Tibial nerve (tissue), 4 donors: ENCODE data around the gene ROBO1. TPM values are rescaled to one million over a fixed set of nuclear protein-coding genes. Genes with fewer than 3 reads are reported as not detected.

Experiments used
- DNase-seq, 2 donors: peaks; one replicate each; pipeline ENCODE4 v3.0.0-alpha.2; 2019; ENCODE audit warnings: low spot score in 2 of 2
- H3K27ac ChIP-seq, 4 donors: fragments of 200-600 bp; sonication (generic) in 3 of 4; one replicate each; pipeline ENCODE4 v1.5.1; 2017 to 2019; ENCODE audit warnings: mild to moderate bottlenecking in 1 of 4
- H3K27me3 ChIP-seq, 2 donors: fragments of 200-600 bp; sonication (generic) in 1 of 2; one replicate each; pipeline versions ENCODE4 v1.5.1 to v1.6.0; 2017 to 2019
- H3K36me3 ChIP-seq, 3 donors: fragments of 200-600 bp; sonication (generic); one replicate each; pipeline ENCODE4 v1.5.1; 2018 to 2019
- H3K4me1 ChIP-seq, 4 donors: fragments of 200-600 bp; sonication (generic) in 3 of 4; one replicate each; pipeline ENCODE4 v1.5.1; 2017 to 2019
- H3K4me3 ChIP-seq, 4 donors: fragments of 200-600 bp; sonication (generic) in 3 of 4; one replicate each; pipeline ENCODE4 v1.5.1; 2017 to 2019; ENCODE audit warnings: mild to moderate bottlenecking in 1 of 4, moderate library complexity in 1 of 4
- H3K9me3 ChIP-seq, 4 donors: fragments of 200-600 bp; sonication (generic) in 3 of 4; one replicate each; pipeline ENCODE4 v1.5.1; 2017 to 2019
- EP300 ChIP-seq, 2 donors: sonication (generic); formaldehyde crosslinking; IDR thresholded peaks; one replicate each; pipeline ENCODE4 v1.6.1; 2017; ENCODE audit warnings: antibody characterized with exemption in 2 of 2, mild to moderate bottlenecking in 1 of 2
- POLR2A ChIP-seq, 2 donors: fragments of 450-650 bp; IDR thresholded peaks; one replicate each; pipeline ENCODE4 v1.6.1; 2017; ENCODE audit warnings: antibody characterized with exemption in 2 of 2, mild to moderate bottlenecking in 2 of 2, moderate library complexity in 2 of 2
- WGBS, 2 donors: methylation state at CpG; one replicate each; pipeline ENCODE4 v1.1.5; 2018; 5-methylcytosine and 5-hydroxymethylcytosine counted together
- total RNA-seq, 4 donors: library from RNA; depleted of rRNA; stranded (reverse); fragments of >200 nt; gene quantifications; one replicate each; pipeline ENCODE4 v1.1.0, GENCODE V29; 2016
- TF ChIP-seq, protein P1 (sequence below), 5 experiments: fragments of 200-600 bp in 3 of 5; fragments of 450-650 bp in 2 of 5; sonication (generic) in 3 of 5; IDR thresholded peaks; one replicate each; pipeline ENCODE4 v1.5.1; 2016 to 2019; ENCODE audit warnings: antibody characterized with exemption in 5 of 5, mild to moderate bottlenecking in 3 of 5, moderate library complexity in 2 of 5

The ROBO1 gene
- total RNA-seq, 4 donors from 2014 or later, result 12.6 to 27.8 (median 23.1) TPM

DNA sequence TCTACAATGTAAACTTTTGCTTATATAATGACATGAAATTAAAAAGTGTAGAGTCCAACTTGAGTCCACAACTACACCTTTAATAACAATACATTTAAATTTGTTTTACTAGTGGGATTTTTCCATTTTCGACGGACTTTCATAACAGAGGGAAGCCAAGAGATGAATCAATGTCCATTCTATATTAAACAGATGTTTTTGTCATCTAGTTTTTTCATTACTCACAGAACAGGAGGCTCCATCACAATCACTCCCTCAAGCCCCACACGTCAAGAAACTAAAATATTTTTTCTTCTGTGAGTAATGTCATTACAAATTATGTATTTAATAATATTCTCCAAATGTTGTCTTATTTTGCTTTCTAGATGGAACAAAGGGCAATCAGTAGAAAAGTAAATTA is 932.9 kb downstream of the ROBO1 start:
- TF ChIP-seq EP300 (IDR thresholded peaks at IDR 0.05) (no peak), POLR2A (IDR thresholded peaks at IDR 0.05) (no peak)
- TF ChIP-seq, protein P1, sequence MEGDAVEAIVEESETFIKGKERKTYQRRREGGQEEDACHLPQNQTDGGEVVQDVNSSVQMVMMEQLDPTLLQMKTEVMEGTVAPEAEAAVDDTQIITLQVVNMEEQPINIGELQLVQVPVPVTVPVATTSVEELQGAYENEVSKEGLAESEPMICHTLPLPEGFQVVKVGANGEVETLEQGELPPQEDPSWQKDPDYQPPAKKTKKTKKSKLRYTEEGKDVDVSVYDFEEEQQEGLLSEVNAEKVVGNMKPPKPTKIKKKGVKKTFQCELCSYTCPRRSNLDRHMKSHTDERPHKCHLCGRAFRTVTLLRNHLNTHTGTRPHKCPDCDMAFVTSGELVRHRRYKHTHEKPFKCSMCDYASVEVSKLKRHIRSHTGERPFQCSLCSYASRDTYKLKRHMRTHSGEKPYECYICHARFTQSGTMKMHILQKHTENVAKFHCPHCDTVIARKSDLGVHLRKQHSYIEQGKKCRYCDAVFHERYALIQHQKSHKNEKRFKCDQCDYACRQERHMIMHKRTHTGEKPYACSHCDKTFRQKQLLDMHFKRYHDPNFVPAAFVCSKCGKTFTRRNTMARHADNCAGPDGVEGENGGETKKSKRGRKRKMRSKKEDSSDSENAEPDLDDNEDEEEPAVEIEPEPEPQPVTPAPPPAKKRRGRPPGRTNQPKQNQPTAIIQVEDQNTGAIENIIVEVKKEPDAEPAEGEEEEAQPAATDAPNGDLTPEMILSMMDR (IDR thresholded peaks at IDR 0.05), result no peak
- Histone ChIP-seq H3K9me3 (peaks cover 0 to 4% (median 0%) of the 10 kb centered on the region in 4 donors), H3K4me1 (no peaks in the 10 kb centered on the region), H3K4me3 (no peak overlapping the region), H3K36me3 (no peaks in the 10 kb centered on the region), H3K27ac (no peak overlapping the region), H3K27me3 (no peaks in the 10 kb centered on the region)
- DNase-seq, result no peak
- 43 to 57% methylated on average over 3 of the region's 3 CpGs for WGBS, 2 donors

DNA sequence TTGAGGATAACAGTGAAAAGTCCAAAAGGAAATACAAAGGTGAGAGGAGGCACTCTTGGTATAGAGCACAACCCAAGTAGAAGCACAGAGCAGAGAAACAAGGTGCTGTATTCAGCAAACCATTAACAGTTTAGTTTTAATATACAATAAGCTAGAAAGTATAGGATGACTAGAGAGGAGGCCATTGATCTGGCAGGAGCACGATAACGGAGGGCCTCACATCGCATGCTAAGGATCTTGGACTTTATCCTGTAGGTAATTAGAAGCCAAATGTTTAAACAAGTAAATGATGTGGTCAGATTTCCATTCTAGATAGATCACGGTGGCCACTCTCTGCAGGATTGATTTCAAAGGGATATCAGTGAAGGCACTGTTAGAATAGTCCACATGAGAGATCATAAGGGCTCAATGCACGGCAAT is 935.0 kb downstream of the ROBO1 start:
- 95% methylated on average over 5 of the region's 5 CpGs for WGBS, 2 donors
- H3K36me3 ChIP-seq, result no peaks in the 10 kb centered on the region

DNA sequence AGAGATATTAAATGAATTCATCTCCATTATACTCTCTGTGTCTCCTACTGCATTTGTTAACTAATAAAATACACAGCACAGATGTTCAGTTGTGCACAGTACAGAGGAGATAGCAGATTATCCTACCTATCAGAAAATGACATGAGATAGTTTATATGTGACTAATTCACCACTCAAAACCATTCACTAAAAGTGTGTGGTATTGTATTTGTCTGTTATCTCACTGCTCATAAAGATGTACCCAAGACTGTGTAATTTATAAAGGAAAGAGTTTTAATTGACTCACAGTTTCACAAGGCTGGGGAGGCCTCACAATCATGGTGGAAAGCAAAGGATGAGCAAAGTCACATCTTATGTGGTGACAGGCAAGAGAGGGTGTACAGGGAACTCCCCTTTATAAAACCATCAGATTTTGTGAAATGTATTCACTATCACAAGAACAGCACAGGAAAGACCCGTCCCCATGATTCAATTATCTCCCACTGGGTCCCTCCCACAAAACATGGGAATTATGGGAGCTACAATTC is 936.3 kb downstream of the ROBO1 start:
- H3K27ac ChIP-seq, result no peak overlapping the region
- no peaks in the 10 kb centered on the region for H3K36me3 ChIP-seq
- TF ChIP-seq EP300 (IDR thresholded peaks at IDR 0.05) (no peak), POLR2A (IDR thresholded peaks at IDR 0.05) (no peak)
- TF ChIP-seq, protein P1 (IDR thresholded peaks at IDR 0.05), result no peak
- no peaks in the 10 kb centered on the region for H3K9me3 ChIP-seq
- WGBS, 2 donors, result 85 to 96% methylated on average over 1 of the region's 1 CpG
- H3K4me1 ChIP-seq, result no peaks in the 10 kb centered on the region
- H3K27me3 ChIP-seq, result no peaks in the 10 kb centered on the region
- DNase-seq, result no peak
- no peak overlapping the region for H3K4me3 ChIP-seq

More for the DNA sequence above, 935.0 kb downstream of the ROBO1 start:
- no peaks in the 10 kb centered on the region for H3K27me3 ChIP-seq
- no peak for TF ChIP-seq EP300 (IDR thresholded peaks at IDR 0.05)
- no peak for TF ChIP-seq POLR2A (IDR thresholded peaks at IDR 0.05)
- TF ChIP-seq, protein P1 (IDR thresholded peaks at IDR 0.05), result no peak
- H3K9me3 ChIP-seq, result no peaks in the 10 kb centered on the region
- no peak for DNase-seq
- no peaks in the 10 kb centered on the region for H3K4me1 ChIP-seq
- no peak overlapping the region for H3K4me3 ChIP-seq
- no peak overlapping the region for H3K27ac ChIP-seq

DNA sequence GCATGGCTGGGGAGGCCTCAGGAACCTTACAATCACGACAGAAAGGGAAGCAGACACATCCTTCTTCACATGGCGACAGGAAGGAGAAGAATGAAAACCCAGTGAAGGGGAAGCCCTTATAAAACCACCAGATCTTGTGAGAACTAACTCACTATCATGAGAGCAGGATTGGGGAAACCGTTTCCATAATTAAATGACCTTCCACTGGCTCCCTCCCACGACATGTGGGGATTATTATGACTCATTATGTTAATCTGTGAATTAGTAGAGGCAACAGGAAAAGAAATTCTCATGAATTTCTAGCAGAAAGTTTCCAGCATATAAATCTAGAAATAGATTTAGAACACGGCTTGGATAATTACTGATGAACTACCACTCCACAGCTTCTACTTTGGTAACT is 937.3 kb downstream of the ROBO1 start:
- no peak overlapping the region for H3K4me3 ChIP-seq
- H3K4me1 ChIP-seq, result no peaks in the 10 kb centered on the region
- no peaks in the 10 kb centered on the region for H3K36me3 ChIP-seq
- H3K9me3 ChIP-seq, result no peaks in the 10 kb centered on the region
- WGBS, 2 donors, result 62 to 68% methylated on average over 5 of the region's 5 CpGs
- H3K27ac ChIP-seq, result no peak overlapping the region
- TF ChIP-seq POLR2A (IDR thresholded peaks at IDR 0.05), result no peak
- TF ChIP-seq EP300 (IDR thresholded peaks at IDR 0.05), result no peak
- TF ChIP-seq, protein P1 (IDR thresholded peaks at IDR 0.05), result no peak
- H3K27me3 ChIP-seq, result no peaks in the 10 kb centered on the region
- DNase-seq, result no peak

DNA sequence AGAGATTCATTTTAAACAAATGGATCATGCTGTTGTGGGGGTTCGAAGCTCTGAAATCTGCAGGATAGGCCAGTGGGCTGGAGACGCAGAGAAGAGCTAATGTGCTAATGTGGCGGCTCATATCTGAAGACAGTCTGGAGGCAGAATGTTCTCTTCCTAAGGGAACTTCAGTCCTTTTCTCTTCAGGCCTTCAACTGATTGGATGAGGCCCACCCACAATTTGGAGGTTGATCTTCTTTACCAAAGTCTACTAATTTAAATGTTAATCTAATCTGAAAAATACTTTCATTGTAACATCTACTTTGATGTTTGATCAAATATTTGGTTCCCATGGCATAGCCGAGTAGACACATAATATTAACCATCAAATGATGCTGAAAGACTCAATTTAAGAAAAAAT is 940.2 kb downstream of the ROBO1 start:
- no peaks in the 10 kb centered on the region for H3K9me3 ChIP-seq
- H3K27ac ChIP-seq, result no peak overlapping the region
- 84 to 97% methylated on average over 4 of the region's 4 CpGs for WGBS, 2 donors
- peaks cover 0 to 14% (median 3%) of the 10 kb centered on the region in 4 donors for H3K4me1 ChIP-seq
- no peaks in the 10 kb centered on the region for H3K36me3 ChIP-seq
- TF ChIP-seq, protein P1 (IDR thresholded peaks at IDR 0.05), result no peak
- TF ChIP-seq EP300 (IDR thresholded peaks at IDR 0.05) (no peak), POLR2A (IDR thresholded peaks at IDR 0.05) (no peak)
- H3K27me3 ChIP-seq, result no peaks in the 10 kb centered on the region
- no peak for DNase-seq
- no peak overlapping the region for H3K4me3 ChIP-seq
